ENCODE measurements around the gene BICDL2.

The BICDL2 gene

GRCh38 chr16:3049921-3050481 lies 13.3 kb upstream of the BICDL2 start:
- DNase-seq: no peak

- no peak for DNase-seq
Measured at GRCh38 chr16:3047387-3047720, 10.6 kb upstream of the BICDL2 start.

DNA sequence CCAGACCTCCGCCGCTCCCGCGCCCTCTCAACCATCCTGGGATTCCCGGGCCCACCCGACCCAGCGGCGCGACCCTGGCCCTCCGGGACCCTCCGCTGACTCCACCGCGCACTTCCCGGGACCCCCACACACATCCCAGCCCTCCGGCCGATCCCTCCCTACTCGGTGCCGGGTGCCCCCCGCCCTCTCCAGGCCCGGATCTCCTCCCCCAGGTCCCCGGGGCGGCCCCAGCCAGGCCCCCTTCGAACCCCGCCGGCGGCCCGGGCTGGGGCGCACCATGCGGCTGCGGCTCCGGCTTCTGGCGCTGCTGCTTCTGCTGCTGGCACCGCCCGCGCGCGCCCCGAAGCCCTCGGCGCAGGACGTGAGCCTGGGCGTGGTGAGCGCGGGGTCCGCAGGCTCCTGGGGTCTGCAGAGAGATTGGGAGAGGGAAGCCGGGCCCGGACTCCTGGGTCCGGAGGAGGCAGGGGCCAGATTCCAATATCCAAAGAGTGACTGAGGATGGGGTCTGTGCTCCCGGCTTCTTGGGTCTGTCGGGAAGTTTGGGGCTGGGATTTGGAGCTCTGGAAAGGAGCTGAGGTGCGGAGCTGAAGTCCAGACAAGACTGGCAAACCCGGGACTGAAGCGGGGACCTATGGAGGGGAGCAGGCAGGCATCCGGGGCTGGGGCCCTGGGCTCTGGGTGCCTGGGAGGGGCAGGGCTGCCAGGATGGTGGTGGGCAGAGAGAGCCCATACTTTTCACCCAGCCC lies 10.1 kb upstream of the BICDL2 start:
- no peak for DNase-seq

- DNase-seq: peak in 1 of 51 donors; percentile 6
Measured at GRCh38 chr16:3045758-3046640, 9.3 kb upstream of the BICDL2 start, which contains the start of gene MMP25. MMP25 (plus strand) TSS chr16:3046561; CDS start chr16:3046918, 357 bp downstream.

DNA sequence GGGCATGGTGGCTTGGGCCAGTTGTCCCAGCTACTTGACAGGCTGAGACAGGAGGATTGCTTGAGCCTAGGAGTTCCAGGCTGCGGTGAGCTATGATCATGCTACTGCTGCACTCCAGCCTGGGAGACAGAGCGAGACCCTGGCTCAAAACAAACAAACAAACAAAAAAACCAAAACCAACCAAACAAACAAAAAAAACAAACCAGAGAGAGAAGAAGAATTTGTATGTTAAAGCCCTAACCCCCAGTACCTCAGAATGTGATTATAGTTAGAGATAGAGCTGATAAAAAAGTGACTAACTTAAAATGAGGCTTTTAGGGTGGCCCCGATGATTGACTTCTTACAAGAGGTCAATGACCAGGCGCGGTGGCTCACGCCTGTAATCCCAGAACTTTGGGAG lies 8.0 kb upstream of the BICDL2 start:
- no peak for DNase-seq

- no peak for DNase-seq
Measured at GRCh38 chr16:3042376-3042775, 5.6 kb upstream of the BICDL2 start.

- no peak for DNase-seq
Measured at GRCh38 chr16:3038896-3039295, 2.2 kb upstream of the BICDL2 start.

DNA sequence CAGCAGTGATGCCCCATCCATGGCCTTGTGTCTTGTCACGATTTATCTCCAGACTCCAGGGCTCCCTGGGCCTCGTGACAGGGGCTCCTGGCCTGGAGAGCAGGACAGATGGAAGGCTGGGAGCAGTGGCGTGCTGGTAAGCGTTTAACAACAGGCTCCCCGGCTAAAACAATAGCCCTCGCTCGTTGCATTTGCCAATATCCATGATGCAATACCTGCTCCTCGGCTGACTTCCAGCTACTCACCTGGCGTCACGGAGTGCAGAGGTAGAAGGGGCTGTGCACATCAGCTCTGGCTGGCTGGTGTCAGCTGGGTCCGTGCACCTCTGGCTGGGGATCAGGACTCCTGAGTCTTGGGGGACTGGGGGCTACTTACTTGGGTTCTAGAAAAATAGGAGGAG lies 1.5 kb upstream of the BICDL2 start:
- DNase-seq: no peak

GRCh38 chr16:3035972-3036725 lies 595 bp downstream of the BICDL2 start:
- no peak for DNase-seq

DNA sequence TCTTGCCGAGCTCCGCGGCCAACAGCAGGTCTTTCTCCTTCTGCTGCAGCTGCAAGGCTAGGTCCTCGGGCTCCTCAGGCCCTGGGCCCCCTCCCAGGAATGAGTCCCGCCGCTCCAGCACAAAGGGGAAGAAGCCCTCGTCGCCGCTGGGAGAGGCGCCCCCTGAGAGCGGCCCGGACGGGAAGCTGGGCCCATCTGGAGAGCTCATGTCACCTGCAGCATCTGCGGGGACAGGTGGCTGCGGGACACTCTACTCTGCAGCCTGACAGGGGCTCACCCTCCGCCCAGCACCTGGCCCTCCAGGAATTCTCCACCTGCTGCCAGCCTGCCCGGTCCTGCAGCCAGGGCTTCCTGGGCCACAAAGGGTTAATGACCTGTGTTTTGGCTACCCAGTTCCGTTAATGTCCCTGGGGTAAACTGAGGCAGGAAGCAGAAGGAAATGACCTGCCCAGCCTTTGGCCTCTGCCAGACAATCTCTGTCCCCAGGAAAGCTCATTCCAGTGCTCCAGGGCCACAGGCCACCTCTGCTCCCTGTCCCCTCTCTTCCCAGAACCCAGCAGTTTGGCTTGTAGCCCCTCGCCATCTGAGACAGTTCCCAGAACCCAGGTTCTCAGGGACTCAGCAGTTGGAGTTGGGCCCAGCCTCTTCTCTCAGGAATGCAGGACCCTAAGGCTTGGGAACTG lies 1.3 kb downstream of the BICDL2 start:
- no peak for DNase-seq

DNA sequence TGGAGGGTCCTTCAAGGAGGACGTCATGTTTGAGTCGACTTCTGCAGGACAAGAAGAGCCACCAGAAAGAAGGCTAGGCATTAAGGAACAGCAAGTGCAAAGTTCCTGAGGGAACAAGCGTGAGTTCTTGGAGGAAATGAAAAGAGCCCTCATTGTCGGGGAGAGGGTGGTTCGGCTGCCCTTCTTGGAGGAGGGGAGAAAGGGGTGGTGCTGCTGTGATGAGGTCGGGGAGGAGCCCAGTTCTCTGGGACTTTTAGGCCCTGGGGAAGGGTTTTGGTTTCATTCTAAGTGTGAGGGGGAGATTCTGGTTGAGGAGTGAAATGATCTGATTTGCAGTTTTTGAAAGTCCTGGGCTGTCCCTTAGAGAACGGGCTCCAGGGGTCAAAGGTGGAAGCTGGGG lies 4.1 kb downstream of the BICDL2 start:
- DNase-seq: no peak

DNA sequence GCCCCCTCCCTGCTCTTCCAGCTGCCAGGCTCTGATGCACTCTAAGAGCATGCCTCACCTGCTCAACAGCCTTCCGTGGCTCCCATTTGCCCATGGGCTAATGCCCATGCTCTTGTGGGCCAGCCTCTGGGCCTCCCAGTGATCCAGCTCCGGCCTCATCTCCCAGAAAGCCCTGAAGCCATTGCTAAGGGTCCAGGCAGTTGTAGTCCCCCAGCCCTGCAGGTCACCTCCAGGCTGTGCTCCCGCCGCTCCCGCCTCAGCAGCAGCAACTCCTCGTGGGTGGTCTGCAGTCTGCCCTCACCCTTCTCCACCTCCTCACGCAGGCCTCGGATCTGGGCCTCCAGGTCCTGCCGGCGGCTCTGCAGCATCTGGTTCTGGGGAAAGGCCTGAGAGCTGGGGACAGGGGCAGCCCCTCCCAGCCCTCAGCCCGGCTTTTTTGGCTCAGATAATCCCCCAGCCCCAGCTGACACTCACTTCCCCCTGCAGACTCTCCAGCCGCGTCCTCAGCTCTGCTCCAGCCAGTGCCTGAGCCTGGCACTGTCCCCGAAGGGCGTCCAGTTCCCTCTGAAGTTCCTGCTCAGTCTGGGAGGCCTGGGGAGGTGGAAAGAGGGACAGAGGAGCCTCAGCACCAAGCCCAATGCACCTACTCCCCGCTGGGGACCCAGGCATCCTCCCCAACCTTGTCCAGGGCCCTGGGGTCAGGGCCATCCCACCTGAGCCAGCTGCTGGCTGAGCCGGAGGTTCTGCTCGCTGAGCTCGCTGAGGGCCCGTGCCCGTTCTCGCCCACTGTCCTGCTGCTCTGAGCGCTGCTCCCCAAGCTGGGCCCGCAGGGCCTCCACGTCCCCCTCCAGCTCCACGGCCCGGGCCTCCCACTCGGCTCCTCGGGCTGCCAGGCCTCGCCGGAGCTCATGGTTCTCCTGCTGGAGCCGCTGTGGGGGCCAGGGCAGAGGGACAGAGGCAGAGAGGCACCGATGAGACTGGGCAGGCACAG lies 6.2 kb downstream of the BICDL2 start:
- DNase-seq: no peak

- no peak for DNase-seq
Measured at GRCh38 chr16:3029491-3030221, 7.1 kb downstream of the BICDL2 start.

GRCh38 chr16:3028716-3029319 lies 7.9 kb downstream of the BICDL2 start:
- no peak for DNase-seq

- DNase-seq: peak in 37 of 51 donors; percentile 8 to 77 (median 43)
Measured at GRCh38 chr16:3027983-3028715, 8.6 kb downstream of the BICDL2 start.

GRCh38 chr16:3027489-3027795 lies 9.3 kb downstream of the BICDL2 start:
- no peak for DNase-seq

- DNase-seq: no peak
Measured at GRCh38 chr16:3026609-3027488, 9.9 kb downstream of the BICDL2 start.

Measured in hypothalamus (tissue), 51 donors.